Right renal pelvis (tissue), 4 donors: Measurements from ENCODE around the gene CWH43. TPM values are rescaled to one million over a fixed set of nuclear protein-coding genes. Genes with fewer than 3 reads are reported as not detected.

Experiments
- polyA plus RNA-seq, 4 donors: library from polyadenylated mRNA; unstranded; fragments of 120-200 nt; gene quantifications; one replicate each; pipeline ENCODE4 v1.2.1, GENCODE V29; 2013; ENCODE audit not compliant: insufficient read length in 4 of 4

Gene CWH43
- polyA plus RNA-seq, 4 donors = 5.7 to 8.3 (median 7.0) TPM

Other genes with a start within 250 kb of the CWH43 start
- gene FRYL, start 206.0 kb upstream of the CWH43 start, polyA plus RNA-seq = 10 to 100 TPM; 39.7 to 51.2 (median 47.1) TPM
- gene OCIAD1, start 155.2 kb upstream of the CWH43 start, polyA plus RNA-seq = 100 to 1,000 TPM; 240 to 318 (median 287) TPM
- 100 to 1,000 TPM; 195 to 226 (median 215) TPM for gene OCIAD2, start 79.5 kb upstream of the CWH43 start, polyA plus RNA-seq